GM21576 (cell line): ENCODE measurements around the gene MIGA2.

Experiments
- ATAC-seq: cut with Tn5 transposase; IDR thresholded peaks from one replicate; pipeline ENCODE4 v1.9.1; 2021; ENCODE audit warnings: mild to moderate bottlenecking, moderate library complexity; ENCODE audit not compliant: unreplicated experiment

MIGA2 gene

GRCh38 chr9:129071526-129072126 is 35.2 kb downstream of the MIGA2 start:
- ATAC-seq: no peak

GRCh38 chr9:129072171-129072570 is 35.7 kb downstream of the MIGA2 start:
- ATAC-seq: no peak

GRCh38 chr9:129073404-129073803 is 37.0 kb downstream of the MIGA2 start:
- no peak for ATAC-seq

GRCh38 chr9:129074106-129074505 is 37.7 kb downstream of the MIGA2 start:
- no peak for ATAC-seq

GRCh38 chr9:129075996-129076639 is 39.7 kb downstream of the MIGA2 start:
- no peak for ATAC-seq

GRCh38 chr9:129076640-129077037 is 40.2 kb downstream of the MIGA2 start:
- ATAC-seq: no peak

GRCh38 chr9:129077236-129077635 is 40.8 kb downstream of the MIGA2 start:
- no peak for ATAC-seq

- ATAC-seq: no peak
Measured at GRCh38 chr9:129078691-129079503, 42.5 kb downstream of the MIGA2 start.

- no peak for ATAC-seq
Measured at GRCh38 chr9:129079829-129080228, 43.4 kb downstream of the MIGA2 start.

GRCh38 chr9:129080298-129080600 is 43.8 kb downstream of the MIGA2 start:
- no peak for ATAC-seq

GRCh38 chr9:129080601-129081387 is 44.4 kb downstream of the MIGA2 start, which contains the start of gene DOLPP1:
TSS of gene DOLPP1 (plus strand) at chr9:129081111. CDS start at chr9:129081132, 21 bp downstream.
- peak; percentile 92 for ATAC-seq

GRCh38 chr9:129081388-129081904 is 45.0 kb downstream of the MIGA2 start:
- no peak for ATAC-seq

GRCh38 chr9:129084087-129084486 is 47.7 kb downstream of the MIGA2 start:
- ATAC-seq: no peak

GRCh38 chr9:129089246-129089645 is 52.8 kb downstream of the MIGA2 start:
- no peak for ATAC-seq

- no peak for ATAC-seq
Measured at GRCh38 chr9:129093602-129094386, 57.4 kb downstream of the MIGA2 start.

GRCh38 chr9:129094387-129095169 is 58.2 kb downstream of the MIGA2 start:
- ATAC-seq: no peak

- ATAC-seq: no peak
Measured at GRCh38 chr9:129095170-129095667, 58.8 kb downstream of the MIGA2 start.

GRCh38 chr9:129095908-129096307 is 59.5 kb downstream of the MIGA2 start:
- ATAC-seq: no peak

- ATAC-seq: no peak
Measured at GRCh38 chr9:129097671-129098306, 61.4 kb downstream of the MIGA2 start.
